Measurements from ENCODE around the gene CELA2B.

The CELA2B gene

GRCh38 chr1:15504436-15504835 is 28.5 kb downstream of the CELA2B start:
- H3K4me3 ChIP-seq (ENCODE audit: control insufficient read depth, low read depth, low read length) = no peak overlapping the region
- no peak for TF ChIP-seq CTCF (conservative IDR thresholded peaks at IDR 0.05; ENCODE audit: control insufficient read depth, insufficient read depth, low read depth, low read length)
- DNase-seq (ENCODE audit: low read depth) = no peak

GRCh38 chr1:15506831-15507230 is 30.9 kb downstream of the CELA2B start:
- no peak for DNase-seq (ENCODE audit: low read depth)
- no peak overlapping the region for H3K4me3 ChIP-seq (ENCODE audit: control insufficient read depth, low read depth, low read length)
- no peak for TF ChIP-seq CTCF (conservative IDR thresholded peaks at IDR 0.05; ENCODE audit: control insufficient read depth, insufficient read depth, low read depth, low read length)

- no peak for DNase-seq (ENCODE audit: low read depth)
- no peak for TF ChIP-seq CTCF (conservative IDR thresholded peaks at IDR 0.05; ENCODE audit: control insufficient read depth, insufficient read depth, low read depth, low read length)
- H3K4me3 ChIP-seq (ENCODE audit: control insufficient read depth, low read depth, low read length) = no peak overlapping the region
These were observed 31.4 kb downstream of the CELA2B start for GRCh38 chr1:15507278-15507677.

- no peak for TF ChIP-seq CTCF (conservative IDR thresholded peaks at IDR 0.05; ENCODE audit: control insufficient read depth, insufficient read depth, low read depth, low read length)
- no peak for DNase-seq (ENCODE audit: low read depth)
- no peak overlapping the region for H3K4me3 ChIP-seq (ENCODE audit: control insufficient read depth, low read depth, low read length)
These were observed 33.0 kb downstream of the CELA2B start for GRCh38 chr1:15508700-15509487.

- TF ChIP-seq CTCF (conservative IDR thresholded peaks at IDR 0.05; ENCODE audit: control insufficient read depth, insufficient read depth, low read depth, low read length) = no peak
- no peak overlapping the region for H3K4me3 ChIP-seq (ENCODE audit: control insufficient read depth, low read depth, low read length)
- DNase-seq (ENCODE audit: low read depth) = no peak
These were observed 33.7 kb downstream of the CELA2B start for GRCh38 chr1:15509586-15509985.

GRCh38 chr1:15510611-15511405 is 34.9 kb downstream of the CELA2B start:
- peak; percentile 39 for DNase-seq (ENCODE audit: low read depth)
- no peak overlapping the region for H3K4me3 ChIP-seq (ENCODE audit: control insufficient read depth, low read depth, low read length)
- no peak for TF ChIP-seq CTCF (conservative IDR thresholded peaks at IDR 0.05; ENCODE audit: control insufficient read depth, insufficient read depth, low read depth, low read length)

Data from fibroblast of mammary gland (primary cell).